ENCODE measurements around the gene LRP1B. TPM values are rescaled to one million over a fixed set of nuclear protein-coding genes. Genes with fewer than 3 reads are reported as not detected.

The LRP1B gene
- total and polyA plus RNA-seq, 2 of the 8 experiments (the other 6 are each of a cell fraction or from before 2014, with no cell fraction given), result 0.03 TPM; not detected in 1

DNA sequence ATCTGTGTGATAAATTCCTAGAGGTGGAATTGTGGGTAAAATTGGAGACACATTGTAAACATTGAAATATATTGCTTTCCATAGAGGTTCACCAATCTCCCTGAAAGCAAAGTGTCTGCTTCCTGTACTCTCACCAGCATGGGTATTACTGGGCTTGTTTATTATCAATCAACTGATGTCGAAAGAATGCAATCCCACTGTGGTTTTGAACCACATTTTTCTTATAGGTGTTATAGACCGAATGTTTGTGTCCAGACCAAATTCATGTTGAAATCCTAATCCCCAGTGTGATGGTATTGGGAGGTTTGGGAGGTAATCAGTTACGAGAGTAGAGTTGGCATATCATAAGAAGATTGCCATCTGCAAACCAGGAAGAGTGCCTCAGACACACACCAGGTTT, 1212.4 kb downstream of the LRP1B start:
- Histone ChIP-seq H3K27ac (ENCODE audit: low read depth, low read length) (no peak overlapping the region), H2BK20ac (ENCODE audit: low read length) (no peak overlapping the region), H4K5ac (ENCODE audit: insufficient read length, low read depth, low read length) (no peak overlapping the region), H3K4me2 (ENCODE audit: insufficient read depth in 1 of 2, low read depth in 2 of 2, low read length in 2 of 2) (no peak overlapping the region), H3K18ac (ENCODE audit: extremely low read depth, low read length) (no peak overlapping the region), H3K79me1 (ENCODE audit: low read depth, low read length) (no peaks in the 10 kb centered on the region), H2BK12ac (ENCODE audit: low read depth, low read length) (no peak overlapping the region), H3K79me2 (ENCODE audit: control insufficient read depth in 1 of 2, insufficient read depth in 2 of 2, low read length in 2 of 2) (no peaks in the 10 kb centered on the region), H3K23ac (ENCODE audit: insufficient read length) (no peak overlapping the region), H2AFZ (ENCODE audit: low read length) (peak overlapping the region; percentile 42; the same call in 1 of the 2 replicates), H3K9ac (replicated peaks in 1 of 4; ENCODE audit: extremely low read depth in 1 of 4, low read depth in 3 of 4, low read length in 3 of 4) (no peak overlapping the region), H3K23me2 (ENCODE audit: low read depth, low read length) (no peaks in the 10 kb centered on the region), H3K36me3 (ENCODE audit: control insufficient read depth in 2 of 4, insufficient read depth in 4 of 4, low read length in 3 of 4) (no peaks in the 10 kb centered on the region), H3K14ac (ENCODE audit: insufficient read length) (no peak overlapping the region), H2BK15ac (ENCODE audit: low read length) (no peak overlapping the region), H4K20me1 (replicated peaks in 1 of 2; ENCODE audit: control insufficient read depth in 1 of 2, insufficient read depth in 2 of 2, low read length in 2 of 2) (no peaks in the 10 kb centered on the region), H4K8ac (ENCODE audit: extremely low read depth, insufficient read depth, low read length) (no peak overlapping the region), H2AK5ac (ENCODE audit: low read depth, low read length) (no peak overlapping the region), H3K56ac (replicated peaks; ENCODE audit: insufficient read length, low read depth, low read length) (no peak overlapping the region), H3K9me3 (ENCODE audit: insufficient read depth in 2 of 2, low read depth in 1 of 2, low read length in 1 of 2) (no peaks in the 10 kb centered on the region), H4K91ac (replicated peaks; ENCODE audit: insufficient read length, low read length) (no peak overlapping the region), H3K4me3 (ENCODE audit: extremely low read depth in 1 of 4, insufficient read depth in 2 of 4, low read depth in 3 of 4, low read length in 4 of 4) (no peak overlapping the region), H3K27me3 (replicated peaks in 1 of 4; ENCODE audit: control insufficient read depth in 3 of 4, extremely low read depth in 1 of 4, insufficient read depth in 3 of 4, low read length in 3 of 4) (no peaks in the 10 kb centered on the region), H3K4me1 (replicated peaks in 1 of 4; ENCODE audit: control insufficient read depth in 3 of 4, insufficient read depth in 4 of 4, low read length in 3 of 4) (no peaks in the 10 kb centered on the region), H3K4ac (replicated peaks; ENCODE audit: insufficient read length, low read depth, low read length) (no peak overlapping the region), H2BK120ac (replicated peaks; ENCODE audit: low read depth, low read length) (no peak overlapping the region), H2BK5ac (ENCODE audit: low read depth, low read length) (no peak overlapping the region)
- POLR2A ChIA-PET (ENCODE audit: partially characterized antibody), result no interaction called here
- FAIRE-seq, result no peak
- WGBS, 2 experiments (ENCODE audit: extremely low coverage in 1 of 2, insufficient coverage in 1 of 2, insufficient read length in 1 of 2, insufficient replicate concordance in 2 of 2, low coverage in 1 of 2, low lambda C conversion rate in 2 of 2, missing lambda C conversion rate in 1 of 2), result 94% methylated on average over 3 of the region's 3 CpGs; no CpG with 5 or more reads in 1 of the 2 experiments
- no peak for DNase-seq (ENCODE audit: low read depth in 1 of 2, low spot score in 2 of 2)
- CTCF ChIA-PET (ENCODE audit: partially characterized antibody), result interaction anchor here (0.7 kb wide), 1 partner anchor 1023 kb away, joined by 3 read pairs; no protein-coding TSS in a partner anchor
- TF ChIP-seq JUN (IDR thresholded peaks at IDR 0.05; ENCODE audit: low read depth, low read length), result no peak
- no peak for TF ChIP-seq CREB1 (IDR thresholded peaks at IDR 0.05)
- TF ChIP-seq, protein P1, sequence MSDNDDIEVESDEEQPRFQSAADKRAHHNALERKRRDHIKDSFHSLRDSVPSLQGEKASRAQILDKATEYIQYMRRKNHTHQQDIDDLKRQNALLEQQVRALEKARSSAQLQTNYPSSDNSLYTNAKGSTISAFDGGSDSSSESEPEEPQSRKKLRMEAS (IDR thresholded peaks at IDR 0.05), result no peak

Data from H1 (cell line).